HUES64 (cell line): ENCODE measurements around the gene MYBPH.

ENCODE experiments used
- H3K27ac ChIP-seq: 2 replicates; pipeline ENCODE4 v1.7.0; 2013; ENCODE audit warnings: low read depth, low read length, inconsistent platforms
- H3K27me3 ChIP-seq: 2 replicates; pipeline ENCODE4 v1.6.1; 2013; ENCODE audit warnings: mild to moderate bottlenecking, low read length; ENCODE audit not compliant: insufficient read depth
- H3K36me3 ChIP-seq: 2 replicates; pipeline ENCODE4 v1.6.1; 2013; ENCODE audit warnings: mild to moderate bottlenecking, low read length; ENCODE audit not compliant: insufficient read depth
- H3K4me1 ChIP-seq: 2 replicates; pipeline ENCODE4 v1.6.1; 2013; ENCODE audit warnings: mild to moderate bottlenecking, low read length, moderate library complexity; ENCODE audit not compliant: insufficient read depth
- H3K4me3 ChIP-seq: 2 replicates; pipeline ENCODE4 v1.5.1; 2013; ENCODE audit warnings: mild to moderate bottlenecking, low read length, moderate library complexity
- H3K9ac ChIP-seq: 2 replicates; pipeline ENCODE4 v1.6.1; 2013; ENCODE audit warnings: mild to moderate bottlenecking, low read depth, low read length
- H3K9me3 ChIP-seq: 2 replicates; pipeline ENCODE4 v1.6.1; 2013; ENCODE audit warnings: low read depth, low read length; ENCODE audit not compliant: insufficient read depth
- WGBS: fragments of 150-250, 120-280 bp; methylation state at CpG from one replicate; pipeline ENCODE4 v1.1.7; 2013; ENCODE audit warnings: missing lambda C conversion rate; 5-methylcytosine and 5-hydroxymethylcytosine counted together

Gene MYBPH

DNA sequence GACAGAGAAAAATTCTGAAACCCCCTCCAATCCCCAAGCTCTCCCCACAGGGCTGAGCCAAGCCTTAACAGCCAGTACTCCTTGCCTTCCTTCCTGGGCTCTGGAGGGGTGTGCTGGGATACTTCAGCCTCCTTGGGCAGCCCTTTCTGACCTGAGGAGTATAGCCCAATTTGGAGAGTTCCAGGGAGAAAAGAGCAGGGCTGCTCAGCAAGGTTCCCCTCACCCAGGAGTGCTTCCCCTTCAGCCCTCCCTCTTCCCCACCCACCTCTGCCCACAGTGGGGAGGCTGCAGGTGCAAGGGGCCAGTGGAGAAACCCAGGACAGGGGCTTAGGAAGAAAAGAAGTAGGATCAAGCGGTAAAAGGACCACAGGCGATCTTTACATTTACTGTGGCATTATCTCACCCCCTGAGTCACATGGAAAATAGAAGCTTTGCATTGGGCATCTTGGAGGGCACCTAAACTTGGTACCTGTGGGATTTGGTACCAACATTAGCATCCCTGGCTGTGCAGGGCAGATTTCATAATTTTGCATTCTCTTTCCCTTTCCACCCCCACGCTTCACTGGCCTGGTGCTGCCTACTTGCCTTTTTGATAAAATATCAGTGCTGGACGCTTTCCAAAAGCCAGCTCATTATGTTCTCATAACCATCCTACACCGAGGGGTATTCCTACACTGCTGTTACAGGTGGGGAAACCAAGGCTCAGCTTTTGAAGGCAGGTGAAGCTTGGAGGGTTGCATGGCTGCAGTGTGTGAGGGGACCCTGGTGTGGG is 50.9 kb downstream of the MYBPH start:
- Histone ChIP-seq H3K36me3 (no peaks in the 10 kb centered on the region), H3K9ac (no peak overlapping the region)
- 92% methylated on average over 5 of the region's 5 CpGs for WGBS

DNA sequence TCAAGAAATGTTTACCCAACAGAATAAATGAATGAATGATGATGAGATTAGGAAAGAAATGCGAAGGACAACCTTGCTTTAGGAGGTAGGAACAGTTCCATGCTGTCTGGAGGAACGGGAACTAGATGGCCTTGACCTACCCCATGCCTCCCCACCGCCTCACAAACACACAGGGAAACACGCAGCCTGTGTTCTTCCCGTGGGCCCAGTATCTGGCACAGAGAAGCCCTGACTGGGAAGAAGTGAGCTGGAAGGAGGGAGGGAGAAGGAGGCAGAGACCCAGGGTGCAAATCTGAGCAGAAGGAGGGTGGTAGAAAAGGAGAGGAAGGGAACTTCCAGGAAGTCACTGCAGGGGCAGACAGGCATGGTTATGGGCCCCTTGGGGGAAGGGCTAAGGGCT is 51.6 kb downstream of the MYBPH start:
- Histone ChIP-seq H3K9ac (no peak overlapping the region), H3K4me3 (no peak overlapping the region), H3K36me3 (no peaks in the 10 kb centered on the region), H3K27ac (no peak overlapping the region), H3K9me3 (no peaks in the 10 kb centered on the region), H3K27me3 (peaks cover 26% of the 10 kb centered on the region), H3K4me1 (peaks cover 18% of the 10 kb centered on the region)
- WGBS: 84% methylated on average over 5 of the region's 5 CpGs

More for the DNA sequence above, 50.9 kb downstream of the MYBPH start:
- Histone ChIP-seq H3K27ac (no peak overlapping the region), H3K27me3 (peaks cover 33% of the 10 kb centered on the region), H3K9me3 (no peaks in the 10 kb centered on the region), H3K4me1 (peaks cover 18% of the 10 kb centered on the region), H3K4me3 (no peak overlapping the region)

DNA sequence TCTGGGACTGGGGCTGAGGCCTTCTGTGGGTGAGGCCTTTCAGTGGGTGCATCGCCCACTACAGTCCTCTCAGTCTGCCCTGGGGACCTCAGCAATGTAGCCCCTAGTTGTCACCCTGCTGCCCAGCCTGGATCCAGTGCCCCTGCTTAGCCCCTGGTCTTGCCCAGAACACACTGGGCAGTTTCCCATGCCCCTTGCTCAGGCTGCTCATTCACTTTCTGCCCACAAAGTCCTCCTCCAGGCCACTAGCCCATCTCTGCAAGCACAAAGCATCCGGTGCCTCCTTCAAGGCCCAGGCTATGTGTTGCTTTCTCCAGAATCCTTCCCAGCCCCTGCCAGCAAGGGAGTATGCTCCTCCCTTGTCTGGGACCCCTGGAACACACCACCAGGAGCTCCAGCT is 53.5 kb downstream of the MYBPH start:
- Histone ChIP-seq H3K9ac (no peak overlapping the region), H3K27ac (no peak overlapping the region), H3K36me3 (no peaks in the 10 kb centered on the region), H3K9me3 (no peaks in the 10 kb centered on the region), H3K27me3 (peaks cover 12% of the 10 kb centered on the region), H3K4me3 (no peak overlapping the region), H3K4me1 (peaks cover 13% of the 10 kb centered on the region)
- 87% methylated on average over 2 of the region's 2 CpGs for WGBS

DNA sequence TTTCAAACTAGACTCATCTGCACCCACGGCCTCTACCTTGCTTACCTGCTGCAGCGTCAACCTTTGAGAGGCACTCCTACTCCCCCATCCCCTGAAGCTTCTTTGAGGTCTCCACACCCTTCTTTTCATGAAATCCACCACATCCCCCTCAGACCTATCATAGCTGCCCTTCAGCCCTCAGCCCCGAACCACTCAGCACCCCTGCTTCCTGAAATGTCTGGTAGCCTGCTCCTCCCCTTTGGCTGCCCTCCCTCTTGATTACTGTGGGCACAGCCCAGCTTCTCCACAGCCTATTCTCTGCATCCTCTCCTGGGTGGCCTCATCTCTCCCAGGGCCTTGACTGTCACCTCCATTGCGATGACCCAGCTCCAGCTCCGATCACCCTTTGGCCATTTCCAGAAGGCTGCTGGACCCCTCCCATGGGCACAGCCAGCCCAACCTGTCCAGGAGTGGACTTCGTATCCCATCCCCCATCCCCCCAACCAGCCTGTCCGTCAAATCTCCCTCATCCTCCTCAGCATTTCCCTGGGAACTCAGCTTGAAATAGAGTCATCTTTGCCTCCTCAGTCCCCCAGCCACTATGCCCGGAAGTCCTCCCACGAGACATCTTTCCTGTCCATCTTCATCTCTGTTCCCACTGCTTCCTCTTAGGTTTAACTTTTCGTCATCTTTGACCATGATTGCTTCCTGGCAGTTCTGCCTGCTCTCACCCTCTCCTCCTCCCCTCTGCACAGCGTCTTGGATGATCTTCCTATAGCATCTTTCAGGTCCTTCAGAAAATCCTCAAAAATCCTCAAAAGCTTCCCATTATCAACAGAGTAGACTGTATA is 54.2 kb downstream of the MYBPH start:
- Histone ChIP-seq H3K27ac (no peak overlapping the region), H3K9ac (no peak overlapping the region), H3K4me1 (peaks cover 5% of the 10 kb centered on the region), H3K9me3 (no peaks in the 10 kb centered on the region), H3K4me3 (no peak overlapping the region), H3K36me3 (no peaks in the 10 kb centered on the region), H3K27me3 (peaks cover 5% of the 10 kb centered on the region; the same call in 1 of the 2 replicates)
- WGBS: 86% methylated on average over 11 of the region's 11 CpGs

DNA sequence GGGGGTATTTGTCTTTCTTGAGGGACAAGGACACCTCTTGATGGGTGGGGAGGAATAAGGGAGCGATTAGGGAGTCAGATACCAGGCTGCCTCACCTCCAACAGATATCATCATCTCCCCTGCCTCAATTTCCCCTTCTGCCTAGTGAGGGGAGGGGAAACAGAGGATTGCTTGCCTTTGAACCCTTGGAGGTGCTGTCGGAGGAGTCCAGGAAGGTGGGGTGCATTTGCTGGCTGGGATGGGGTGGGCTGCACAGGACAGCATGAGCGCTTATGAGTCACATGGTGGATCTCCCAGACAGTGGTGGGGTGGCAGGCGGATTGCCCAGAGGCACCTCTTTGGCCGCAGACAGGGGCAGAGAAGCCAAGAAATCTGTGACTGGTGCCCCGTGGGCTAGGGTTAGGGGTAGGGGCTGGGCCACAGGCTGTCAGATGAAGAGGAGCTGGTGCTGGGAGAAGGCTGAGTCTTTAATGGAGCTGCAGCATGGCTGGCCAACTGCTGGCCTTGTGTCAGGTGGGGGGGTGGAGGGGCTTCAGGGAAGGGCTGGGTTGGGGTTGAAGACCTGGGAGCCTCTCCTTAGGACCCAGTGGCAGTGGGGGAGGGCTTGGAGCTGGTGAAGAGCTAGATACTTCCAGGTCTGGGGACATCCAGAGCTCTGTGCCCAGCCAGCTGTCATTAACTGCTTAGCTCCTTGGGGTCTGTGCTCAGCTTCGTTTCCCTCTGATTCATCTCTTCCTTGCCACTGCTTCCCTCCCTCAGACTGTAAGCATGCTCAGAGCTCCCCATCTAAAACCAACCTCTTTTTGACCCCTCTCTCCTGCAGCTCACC is 55.1 kb downstream of the MYBPH start:
- Histone ChIP-seq H3K27ac (no peak overlapping the region), H3K36me3 (no peaks in the 10 kb centered on the region), H3K4me1 (no peaks in the 10 kb centered on the region), H3K4me3 (no peak overlapping the region), H3K9ac (no peak overlapping the region), H3K27me3 (peaks cover 5% of the 10 kb centered on the region; the same call in 1 of the 2 replicates), H3K9me3 (no peaks in the 10 kb centered on the region)
- WGBS: 84% methylated on average over 6 of the region's 7 CpGs
